Sigmoid colon (tissue), 4 donors: Measurements from ENCODE around the gene THOC5.

Source experiments
- EP300 ChIP-seq, 4 donors: sonication (generic); formaldehyde crosslinking; IDR thresholded peaks; one replicate each; pipeline ENCODE4 v1.6.1; 2017; ENCODE audit warnings: antibody characterized with exemption in 4 of 4
- POLR2A ChIP-seq, 2 donors: fragments of 450-650 bp; IDR thresholded peaks; one replicate each; pipeline ENCODE4 v1.6.1; 2016; ENCODE audit warnings: antibody characterized with exemption in 2 of 2, mild to moderate bottlenecking in 2 of 2, moderate library complexity in 2 of 2
- POLR2AphosphoS5 ChIP-seq, 4 donors: sonication (generic); formaldehyde crosslinking; IDR thresholded peaks; one replicate each; pipeline ENCODE4 v1.6.1; 2017; ENCODE audit warnings: antibody characterized with exemption in 4 of 4
- TF ChIP-seq, protein P1 (sequence below), 4 experiments: fragments of 450-650 bp in 3 of 4; fragments of 200-600 bp in 1 of 4; IDR thresholded peaks; one replicate each; pipeline ENCODE4 v1.5.1; 2016 to 2019; ENCODE audit warnings: antibody characterized with exemption in 4 of 4, mild to moderate bottlenecking in 3 of 4, moderate library complexity in 2 of 4

DNA sequence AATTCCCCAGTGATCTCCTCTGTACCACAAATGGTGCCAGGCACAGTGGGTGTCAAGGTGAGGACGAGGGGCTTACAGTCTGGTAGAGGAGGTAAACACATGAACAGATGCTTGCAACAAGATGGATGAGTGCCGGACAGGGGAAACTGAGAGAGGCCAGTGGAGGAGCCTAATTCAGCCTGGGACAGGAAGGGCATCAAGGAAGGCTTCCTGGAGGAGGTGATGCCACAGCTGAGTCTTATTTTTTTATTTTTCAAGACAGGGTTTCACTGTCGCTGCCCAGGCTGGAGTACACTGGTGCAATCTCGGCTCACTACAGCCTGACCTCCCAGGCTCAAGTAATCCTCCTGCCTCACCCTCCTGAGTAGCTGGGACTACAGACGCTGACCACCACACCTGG, 92.3 kb downstream of the THOC5 start:
- TF ChIP-seq, protein P1, sequence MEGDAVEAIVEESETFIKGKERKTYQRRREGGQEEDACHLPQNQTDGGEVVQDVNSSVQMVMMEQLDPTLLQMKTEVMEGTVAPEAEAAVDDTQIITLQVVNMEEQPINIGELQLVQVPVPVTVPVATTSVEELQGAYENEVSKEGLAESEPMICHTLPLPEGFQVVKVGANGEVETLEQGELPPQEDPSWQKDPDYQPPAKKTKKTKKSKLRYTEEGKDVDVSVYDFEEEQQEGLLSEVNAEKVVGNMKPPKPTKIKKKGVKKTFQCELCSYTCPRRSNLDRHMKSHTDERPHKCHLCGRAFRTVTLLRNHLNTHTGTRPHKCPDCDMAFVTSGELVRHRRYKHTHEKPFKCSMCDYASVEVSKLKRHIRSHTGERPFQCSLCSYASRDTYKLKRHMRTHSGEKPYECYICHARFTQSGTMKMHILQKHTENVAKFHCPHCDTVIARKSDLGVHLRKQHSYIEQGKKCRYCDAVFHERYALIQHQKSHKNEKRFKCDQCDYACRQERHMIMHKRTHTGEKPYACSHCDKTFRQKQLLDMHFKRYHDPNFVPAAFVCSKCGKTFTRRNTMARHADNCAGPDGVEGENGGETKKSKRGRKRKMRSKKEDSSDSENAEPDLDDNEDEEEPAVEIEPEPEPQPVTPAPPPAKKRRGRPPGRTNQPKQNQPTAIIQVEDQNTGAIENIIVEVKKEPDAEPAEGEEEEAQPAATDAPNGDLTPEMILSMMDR (IDR thresholded peaks at IDR 0.05): no peak
- no peak for TF ChIP-seq POLR2AphosphoS5 (IDR thresholded peaks at IDR 0.05)
- no peak for TF ChIP-seq EP300 (IDR thresholded peaks at IDR 0.05)
- TF ChIP-seq POLR2A (IDR thresholded peaks at IDR 0.05): no peak
